Liver (tissue), 9 donors: Measurements from ENCODE around the gene MAP3K4. TPM values are rescaled to one million over a fixed set of nuclear protein-coding genes. Genes with fewer than 3 reads are reported as not detected.

Experiments
- DNase-seq: peaks from one replicate; pipeline ENCODE4 v3.0.0-alpha.2; 2017; ENCODE audit warnings: low spot score
- H3K27ac ChIP-seq, 2 donors: one replicate each; pipeline ENCODE4 v1.7.0; 2013; ENCODE audit warnings: inconsistent platforms in 2 of 2, low read length in 2 of 2, control low read depth in 1 of 2, low read depth in 1 of 2, mild to moderate bottlenecking in 1 of 2
- H3K27me3 ChIP-seq, 4 donors: one replicate each; pipeline versions ENCODE4 v1.6.1 to v1.7.0; 2013; ENCODE audit warnings: low read length in 3 of 4, inconsistent platforms in 1 of 4, mild to moderate bottlenecking in 1 of 4, moderate library complexity in 1 of 4; ENCODE audit not compliant: control insufficient read depth in 4 of 4, insufficient read depth in 4 of 4
- H3K36me3 ChIP-seq, 4 donors: one replicate each; pipeline versions ENCODE4 v1.6.1 to v1.7.0; 2013; ENCODE audit warnings: low read length in 3 of 4, mild to moderate bottlenecking in 3 of 4, low read depth in 1 of 4, moderate library complexity in 1 of 4; ENCODE audit not compliant: control insufficient read depth in 4 of 4, insufficient read depth in 3 of 4
- H3K4me1 ChIP-seq, 4 donors: one replicate each; pipeline versions ENCODE4 v1.6.1 to v1.7.0; 2013; ENCODE audit warnings: low read length in 3 of 4, mild to moderate bottlenecking in 3 of 4, moderate library complexity in 1 of 4; ENCODE audit not compliant: control insufficient read depth in 4 of 4, insufficient read depth in 4 of 4
- H3K4me3 ChIP-seq, 3 donors: one replicate each; pipeline versions ENCODE4 v1.6.1 to v1.7.0; 2013; ENCODE audit warnings: low read length in 3 of 3, control low read depth in 1 of 3, low read depth in 1 of 3, mild to moderate bottlenecking in 1 of 3
- H3K9ac ChIP-seq, 2 donors: one replicate each; pipeline ENCODE4 v1.7.0; 2013; ENCODE audit warnings: low read length in 2 of 2, mild to moderate bottlenecking in 2 of 2, moderate library complexity in 2 of 2, control low read depth in 1 of 2, low read depth in 1 of 2
- H3K9me3 ChIP-seq, 4 donors: one replicate each; pipeline versions ENCODE4 v1.6.1 to v1.7.0; 2013; ENCODE audit warnings: low read length in 3 of 4; ENCODE audit not compliant: control insufficient read depth in 4 of 4
- ATF3 ChIP-seq: IDR thresholded peaks from 2 replicates; pipeline ENCODE4 v1.6.1; 2016; ENCODE audit warnings: antibody characterized with exemption
- CTCF ChIP-seq: fragments of 150-350 bp; IDR thresholded peaks from 2 replicates; pipeline ENCODE4 v1.5.1; 2017; ENCODE audit warnings: improper control_type of control experiment, low read depth, low read length; ENCODE audit not compliant: missing input control
- EGR1 ChIP-seq, 2 donors: IDR thresholded peaks; 2 replicates each; pipeline ENCODE4 v1.6.1; 2016 to 2018; ENCODE audit warnings: antibody characterized with exemption in 2 of 2, low read depth in 2 of 2
- FOXA2 ChIP-seq: IDR thresholded peaks from 2 replicates; pipeline ENCODE4 v1.6.1; 2016; ENCODE audit warnings: antibody characterized with exemption
- GABPA ChIP-seq, 2 donors: IDR thresholded peaks in 1 of 2; conservative IDR thresholded peaks in 1 of 2; 2 replicates each; pipeline ENCODE4 v1.6.1; 2016; ENCODE audit warnings: antibody characterized with exemption in 2 of 2, mild to moderate bottlenecking in 1 of 2, moderate library complexity in 1 of 2
- HNF4A ChIP-seq, 2 donors: conservative IDR thresholded peaks; 2 replicates each; pipeline ENCODE4 v1.6.1; 2016; ENCODE audit warnings: antibody characterized with exemption in 2 of 2, mild to moderate bottlenecking in 2 of 2
- HNF4G ChIP-seq: IDR thresholded peaks from 2 replicates; pipeline ENCODE4 v1.6.1; 2016; ENCODE audit warnings: antibody characterized with exemption
- JUND ChIP-seq, 2 donors: IDR thresholded peaks; 2 replicates each; pipeline ENCODE4 v1.6.1; 2016; ENCODE audit warnings: antibody characterized with exemption in 2 of 2
- NR2F2 ChIP-seq: IDR thresholded peaks from 2 replicates; pipeline ENCODE4 v1.6.1; 2016; ENCODE audit warnings: antibody characterized with exemption
- RAD21 ChIP-seq, 2 donors: IDR thresholded peaks; 2 replicates each; pipeline ENCODE4 v1.6.1; 2016; ENCODE audit warnings: antibody characterized with exemption in 2 of 2, mild to moderate bottlenecking in 2 of 2
- RXRA ChIP-seq, 2 donors: IDR thresholded peaks; 2 replicates each; pipeline ENCODE4 v1.6.1; 2017 to 2018; ENCODE audit warnings: antibody characterized with exemption in 2 of 2, mild to moderate bottlenecking in 1 of 2
- SP1 ChIP-seq: IDR thresholded peaks from 2 replicates; pipeline ENCODE4 v1.6.1; 2018; ENCODE audit warnings: antibody characterized with exemption, mild to moderate bottlenecking
- TAF1 ChIP-seq: conservative IDR thresholded peaks from 2 replicates; pipeline ENCODE4 v1.6.1; 2016; ENCODE audit warnings: antibody characterized with exemption, mild to moderate bottlenecking
- YY1 ChIP-seq: IDR thresholded peaks from 2 replicates; pipeline ENCODE4 v1.6.1; 2016; ENCODE audit warnings: antibody characterized with exemption, mild to moderate bottlenecking
- ZBTB33 ChIP-seq: IDR thresholded peaks from 2 replicates; pipeline ENCODE4 v1.6.1; 2016; ENCODE audit warnings: antibody characterized with exemption
- WGBS: extraction: QIAGEN DNeasy Blood & Tissue Kit; methylation state at CpG from one replicate; pipeline ENCODE4 v1.1.7; 2013; 5-methylcytosine and 5-hydroxymethylcytosine counted together
- polyA plus RNA-seq, 2 donors: library from polyadenylated mRNA; stranded (reverse) in 1 of 2; unstranded in 1 of 2; fragments of 200-250 nt in 1 of 2; fragments of >200 nt in 1 of 2; fragmentation: Nextera tagmentation in 1 of 2; extraction: Ambion mirVana in 1 of 2; gene quantifications; one replicate each; pipeline versions ENCODE4 v1.2.1 to v1.2.3, GENCODE V29; 2013 to 2015
- total RNA-seq, 2 donors: library from RNA; depleted of rRNA; stranded (reverse); fragments of >200 nt; gene quantifications; one replicate each; pipeline ENCODE4 v1.2.3, GENCODE V29; 2014
- TF ChIP-seq, protein P1 (sequence below): IDR thresholded peaks from 2 replicates; pipeline ENCODE4 v1.6.1; 2016; ENCODE audit warnings: antibody characterized with exemption
- TF ChIP-seq, protein P2 (sequence below): IDR thresholded peaks from 2 replicates; pipeline ENCODE4 v1.6.1; 2016; ENCODE audit warnings: antibody characterized with exemption, mild to moderate bottlenecking
- donor health status: healthy.
- donor health status: healthy.
- donor health status: healthy.
- donor health status: healthy.
- donor health status: healthy.

The MAP3K4 gene
- total and polyA plus RNA-seq, 4 donors: 4.3 to 20.0 (median 11.7) TPM

GRCh38 chr6:161164182-161164625 lies 172.6 kb downstream of the MAP3K4 start:
- Histone ChIP-seq H3K9me3 (no peaks in the 10 kb centered on the region), H3K27me3 (no peaks in the 10 kb centered on the region), H3K36me3 (no peaks in the 10 kb centered on the region), H3K4me1 (peaks cover 2 to 15% (median 10%) of the 10 kb centered on the region in 4 donors), H3K27ac (no peak overlapping the region), H3K4me3 (no peak overlapping the region), H3K9ac (no peak overlapping the region)
- WGBS: 96% methylated on average over 9 of the region's 9 CpGs
- TF ChIP-seq HNF4G (no peak), FOXA2 (no peak), ZBTB33 (no peak), GABPA (IDR thresholded peaks at IDR 0.05 in 1 of 2, conservative IDR thresholded peaks at IDR 0.05 in 1 of 2) (no peak), CTCF (no peak), EGR1 (IDR thresholded peaks at IDR 0.05; ENCODE audit: low read depth in 2 of 2) (no peak), RXRA (IDR thresholded peaks at IDR 0.05) (no peak), TAF1 (no peak), JUND (IDR thresholded peaks at IDR 0.05) (no peak), HNF4A (conservative IDR thresholded peaks at IDR 0.05) (no peak), NR2F2 (no peak), YY1 (no peak), ATF3 (no peak), SP1 (no peak), RAD21 (IDR thresholded peaks at IDR 0.05) (no peak)
- TF ChIP-seq, protein P1, sequence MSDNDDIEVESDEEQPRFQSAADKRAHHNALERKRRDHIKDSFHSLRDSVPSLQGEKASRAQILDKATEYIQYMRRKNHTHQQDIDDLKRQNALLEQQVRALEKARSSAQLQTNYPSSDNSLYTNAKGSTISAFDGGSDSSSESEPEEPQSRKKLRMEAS: no peak
- TF ChIP-seq, protein P2, sequence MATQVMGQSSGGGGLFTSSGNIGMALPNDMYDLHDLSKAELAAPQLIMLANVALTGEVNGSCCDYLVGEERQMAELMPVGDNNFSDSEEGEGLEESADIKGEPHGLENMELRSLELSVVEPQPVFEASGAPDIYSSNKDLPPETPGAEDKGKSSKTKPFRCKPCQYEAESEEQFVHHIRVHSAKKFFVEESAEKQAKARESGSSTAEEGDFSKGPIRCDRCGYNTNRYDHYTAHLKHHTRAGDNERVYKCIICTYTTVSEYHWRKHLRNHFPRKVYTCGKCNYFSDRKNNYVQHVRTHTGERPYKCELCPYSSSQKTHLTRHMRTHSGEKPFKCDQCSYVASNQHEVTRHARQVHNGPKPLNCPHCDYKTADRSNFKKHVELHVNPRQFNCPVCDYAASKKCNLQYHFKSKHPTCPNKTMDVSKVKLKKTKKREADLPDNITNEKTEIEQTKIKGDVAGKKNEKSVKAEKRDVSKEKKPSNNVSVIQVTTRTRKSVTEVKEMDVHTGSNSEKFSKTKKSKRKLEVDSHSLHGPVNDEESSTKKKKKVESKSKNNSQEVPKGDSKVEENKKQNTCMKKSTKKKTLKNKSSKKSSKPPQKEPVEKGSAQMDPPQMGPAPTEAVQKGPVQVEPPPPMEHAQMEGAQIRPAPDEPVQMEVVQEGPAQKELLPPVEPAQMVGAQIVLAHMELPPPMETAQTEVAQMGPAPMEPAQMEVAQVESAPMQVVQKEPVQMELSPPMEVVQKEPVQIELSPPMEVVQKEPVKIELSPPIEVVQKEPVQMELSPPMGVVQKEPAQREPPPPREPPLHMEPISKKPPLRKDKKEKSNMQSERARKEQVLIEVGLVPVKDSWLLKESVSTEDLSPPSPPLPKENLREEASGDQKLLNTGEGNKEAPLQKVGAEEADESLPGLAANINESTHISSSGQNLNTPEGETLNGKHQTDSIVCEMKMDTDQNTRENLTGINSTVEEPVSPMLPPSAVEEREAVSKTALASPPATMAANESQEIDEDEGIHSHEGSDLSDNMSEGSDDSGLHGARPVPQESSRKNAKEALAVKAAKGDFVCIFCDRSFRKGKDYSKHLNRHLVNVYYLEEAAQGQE: no peak
- no peak for DNase-seq
